Sigmoid colon (tissue), 4 donors: ENCODE results near the gene CLDN6.

Source experiments
- POLR2A ChIP-seq, 2 donors: fragments of 450-650 bp; IDR thresholded peaks; one replicate each; pipeline ENCODE4 v1.6.1; 2016; ENCODE audit warnings: antibody characterized with exemption in 2 of 2, mild to moderate bottlenecking in 2 of 2, moderate library complexity in 2 of 2
- POLR2AphosphoS5 ChIP-seq, 4 donors: sonication (generic); formaldehyde crosslinking; IDR thresholded peaks; one replicate each; pipeline ENCODE4 v1.6.1; 2017; ENCODE audit warnings: antibody characterized with exemption in 4 of 4
- TF ChIP-seq, protein P1 (sequence below), 4 experiments: fragments of 450-650 bp in 3 of 4; fragments of 200-600 bp in 1 of 4; IDR thresholded peaks; one replicate each; pipeline ENCODE4 v1.5.1; 2016 to 2019; ENCODE audit warnings: antibody characterized with exemption in 4 of 4, mild to moderate bottlenecking in 3 of 4, moderate library complexity in 2 of 4

DNA sequence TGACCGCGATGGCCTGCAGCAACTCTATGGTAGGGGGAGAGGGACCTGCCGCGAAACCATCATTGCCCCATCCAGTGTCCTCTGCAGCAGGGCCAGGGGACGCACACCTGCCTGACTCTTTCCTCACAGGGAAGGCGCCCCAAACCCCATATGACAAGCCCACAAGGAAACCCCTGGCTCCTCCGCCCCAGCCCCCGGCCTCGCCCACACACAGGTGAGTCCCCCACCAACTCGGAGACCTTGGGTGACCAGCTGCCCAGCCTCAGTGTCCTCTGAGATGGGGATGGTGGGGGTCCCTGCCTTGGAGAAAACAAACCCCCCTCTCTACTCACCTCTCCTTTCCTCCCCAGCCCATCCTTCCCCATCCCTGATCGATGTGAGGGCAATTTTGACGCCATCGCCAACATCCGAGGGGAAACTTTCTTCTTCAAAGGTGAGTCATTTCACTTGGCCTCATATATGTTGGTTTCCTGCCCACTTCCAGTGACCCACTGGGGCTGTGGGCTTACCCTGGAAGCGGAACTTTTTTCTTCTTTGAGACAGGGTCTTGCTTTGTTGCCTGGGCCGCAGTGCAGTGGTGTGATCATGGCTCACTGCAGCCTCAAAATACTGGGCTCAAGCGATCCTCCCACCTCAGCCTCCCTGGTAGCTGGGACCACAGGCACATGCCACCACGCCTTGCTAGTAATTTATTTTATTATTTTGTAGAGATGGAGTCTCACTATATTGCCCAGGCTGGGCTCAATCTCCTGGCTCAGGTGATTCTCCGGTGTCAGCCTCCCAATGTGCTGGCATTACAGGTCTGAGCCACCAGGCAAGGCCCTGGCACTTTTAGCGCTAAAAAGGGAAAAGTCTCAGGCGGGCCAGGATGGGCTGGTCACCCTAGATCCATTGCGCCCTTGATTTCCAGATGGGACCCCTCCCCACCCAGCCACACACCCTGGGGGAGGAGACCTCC is 39.5 kb upstream of the CLDN6 start:
- TF ChIP-seq, protein P1, sequence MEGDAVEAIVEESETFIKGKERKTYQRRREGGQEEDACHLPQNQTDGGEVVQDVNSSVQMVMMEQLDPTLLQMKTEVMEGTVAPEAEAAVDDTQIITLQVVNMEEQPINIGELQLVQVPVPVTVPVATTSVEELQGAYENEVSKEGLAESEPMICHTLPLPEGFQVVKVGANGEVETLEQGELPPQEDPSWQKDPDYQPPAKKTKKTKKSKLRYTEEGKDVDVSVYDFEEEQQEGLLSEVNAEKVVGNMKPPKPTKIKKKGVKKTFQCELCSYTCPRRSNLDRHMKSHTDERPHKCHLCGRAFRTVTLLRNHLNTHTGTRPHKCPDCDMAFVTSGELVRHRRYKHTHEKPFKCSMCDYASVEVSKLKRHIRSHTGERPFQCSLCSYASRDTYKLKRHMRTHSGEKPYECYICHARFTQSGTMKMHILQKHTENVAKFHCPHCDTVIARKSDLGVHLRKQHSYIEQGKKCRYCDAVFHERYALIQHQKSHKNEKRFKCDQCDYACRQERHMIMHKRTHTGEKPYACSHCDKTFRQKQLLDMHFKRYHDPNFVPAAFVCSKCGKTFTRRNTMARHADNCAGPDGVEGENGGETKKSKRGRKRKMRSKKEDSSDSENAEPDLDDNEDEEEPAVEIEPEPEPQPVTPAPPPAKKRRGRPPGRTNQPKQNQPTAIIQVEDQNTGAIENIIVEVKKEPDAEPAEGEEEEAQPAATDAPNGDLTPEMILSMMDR (IDR thresholded peaks at IDR 0.05): no peak
- no peak for TF ChIP-seq POLR2AphosphoS5 (IDR thresholded peaks at IDR 0.05)
- TF ChIP-seq POLR2A (IDR thresholded peaks at IDR 0.05): no peak
